ENCODE results near the gene ISOC2.
"Not testable (repeated sequence)": the region's sequence is repeated elsewhere in the genome, so short reads cannot be mapped to it uniquely, and the experiment has no call there.

Gene ISOC2

GRCh38 chr19:55457683-55458457 lies 3.6 kb downstream of the ISOC2 start:
- DNase-seq (ENCODE audit: low read depth), result no peak

GRCh38 chr19:55456347-55456746 lies 5.1 kb downstream of the ISOC2 start:
- no peak for DNase-seq (ENCODE audit: low read depth)

- DNase-seq (ENCODE audit: low read depth), result no peak
These were observed 5.7 kb downstream of the ISOC2 start for GRCh38 chr19:55455576-55456235.

GRCh38 chr19:55454787-55455243 lies 6.6 kb downstream of the ISOC2 start:
- DNase-seq (ENCODE audit: low read depth), result no peak

GRCh38 chr19:55453511-55454260 lies 7.8 kb downstream of the ISOC2 start:
- DNase-seq (ENCODE audit: low read depth), result no peak

- DNase-seq (ENCODE audit: low read depth), result no peak
These were observed 8.6 kb downstream of the ISOC2 start for GRCh38 chr19:55452749-55453346.

- DNase-seq (ENCODE audit: low read depth), result no peak
These were observed 9.3 kb downstream of the ISOC2 start for GRCh38 chr19:55451965-55452748.

- DNase-seq (ENCODE audit: low read depth), result no peak
These were observed 10.1 kb downstream of the ISOC2 start for GRCh38 chr19:55451163-55451964.

- no peak for DNase-seq (ENCODE audit: low read depth)
These were observed 12.0 kb downstream of the ISOC2 start for GRCh38 chr19:55449469-55449868.

- DNase-seq (ENCODE audit: low read depth), result not testable (repeated sequence)
These were observed 13.3 kb downstream of the ISOC2 start for GRCh38 chr19:55448175-55448490.

GRCh38 chr19:55447421-55448174 lies 13.8 kb downstream of the ISOC2 start:
- no peak for DNase-seq (ENCODE audit: low read depth)

- DNase-seq (ENCODE audit: low read depth), result no peak
These were observed 15.4 kb downstream of the ISOC2 start for GRCh38 chr19:55446060-55446459.

GRCh38 chr19:55444646-55445045 lies 16.8 kb downstream of the ISOC2 start:
- no peak for DNase-seq (ENCODE audit: low read depth)

GRCh38 chr19:55443824-55444480 lies 17.5 kb downstream of the ISOC2 start:
- DNase-seq (ENCODE audit: low read depth), result no peak

- DNase-seq (ENCODE audit: low read depth), result no peak
These were observed 18.2 kb downstream of the ISOC2 start, which contains the start of gene SHISA7 for GRCh38 chr19:55443045-55443823. Gene SHISA7 (minus strand): TSS chr19:55443300. CDS start chr19:55442863, 437 bp downstream.

- no peak for DNase-seq (ENCODE audit: low read depth)
These were observed 19.0 kb downstream of the ISOC2 start for GRCh38 chr19:55442372-55442961.

GRCh38 chr19:55441692-55442321 lies 19.6 kb downstream of the ISOC2 start:
- DNase-seq (ENCODE audit: low read depth), result no peak

GRCh38 chr19:55441319-55441691 lies 20.1 kb downstream of the ISOC2 start:
- no peak for DNase-seq (ENCODE audit: low read depth)

Measured in GM04503 (cell line).